GM12878 (cell line): ENCODE data around the gene ARF5. TPM values are rescaled to one million over a fixed set of nuclear protein-coding genes. Genes with fewer than 3 reads are reported as not detected.

Source experiments
- BHLHE40 ChIP-seq, 2 experiments: fragments of 450-650 bp in 1 of 2; IDR thresholded peaks; 2 replicates each; pipeline ENCODE4 v1.6.1; 2011 to 2017; ENCODE audit warnings: low read depth in 2 of 2, borderline replicate concordance in 1 of 2, improper control_type of control experiment in 1 of 2, low read length in 1 of 2, mild to moderate bottlenecking in 1 of 2
- BMI1 ChIP-seq: fragments of 450-650 bp; IDR thresholded peaks from 2 replicates; pipeline ENCODE4 v1.6.1; 2016; ENCODE audit warnings: mild to moderate bottlenecking, moderate library complexity, borderline replicate concordance
- CHD2 ChIP-seq: IDR thresholded peaks from 2 replicates; pipeline ENCODE4 v1.6.1; 2011; ENCODE audit warnings: low read depth, low read length, improper control_type of control experiment, borderline replicate concordance
- CREB1 ChIP-seq: IDR thresholded peaks from 2 replicates; pipeline ENCODE4 v1.6.1; 2012; ENCODE audit warnings: low read depth, mild to moderate bottlenecking, inconsistent platforms
- CTCF ChIP-seq, 3 experiments: IDR thresholded peaks in 2 of 3; conservative IDR thresholded peaks in 1 of 3; 2 replicates each; pipeline ENCODE4 v1.5.1; 2011; ENCODE audit warnings: low read depth in 3 of 3, low read length in 3 of 3, mild to moderate bottlenecking in 3 of 3, control low read depth in 2 of 3, moderate library complexity in 2 of 3, inconsistent platforms in 1 of 3, mixed read lengths in 1 of 3; ENCODE audit not compliant: control insufficient read depth in 2 of 3, insufficient read depth in 1 of 3; ENCODE audit errors: extremely low read depth in 1 of 3
- EED ChIP-seq: sonication (generic); IDR thresholded peaks from 2 replicates; pipeline ENCODE4 v1.6.1; 2016; ENCODE audit warnings: antibody characterized with exemption, low read depth
- GABPA ChIP-seq: IDR thresholded peaks from 2 replicates; pipeline ENCODE4 v1.6.1; 2014; ENCODE audit warnings: antibody characterized with exemption, low read depth, mild to moderate bottlenecking, inconsistent platforms
- IKZF1 ChIP-seq: fragments of 450-650 bp; conservative IDR thresholded peaks from 2 replicates; pipeline ENCODE4 v1.6.1; 2017; ENCODE audit warnings: antibody characterized with exemption, mild to moderate bottlenecking
- MTA2 ChIP-seq: fragments of 450-650 bp; IDR thresholded peaks from 2 replicates; pipeline ENCODE4 v1.6.1; 2016; ENCODE audit warnings: low read depth, mild to moderate bottlenecking, moderate library complexity
- MXI1 ChIP-seq: fragments of 150-350 bp; IDR thresholded peaks from 2 replicates; pipeline ENCODE4 v1.6.1; 2011; ENCODE audit warnings: low read depth, mild to moderate bottlenecking, inconsistent platforms, low read length, improper control_type of control experiment
- MYC ChIP-seq: IDR thresholded peaks from 2 replicates; pipeline ENCODE4 v1.6.1; 2011; ENCODE audit warnings: mild to moderate bottlenecking, low read length, moderate library complexity, inconsistent platforms; ENCODE audit not compliant: insufficient read depth, insufficient replicate concordance, insufficient read length, severe bottlenecking
- PRDM15 ChIP-seq: fragments of 450-650 bp; formaldehyde crosslinking; IDR thresholded peaks from 2 replicates; pipeline ENCODE4 v1.4.0; 2020; ENCODE audit warnings: mild to moderate bottlenecking, moderate library complexity
- YBX1 ChIP-seq: fragments of 450-650 bp; IDR thresholded peaks from 2 replicates; pipeline ENCODE4 v1.6.1; 2016; ENCODE audit warnings: antibody characterized with exemption
- polyA plus RNA-seq, 11 experiments: library from polyadenylated mRNA; depleted of rRNA in 4 of 11; unstranded in 6 of 11; stranded (reverse) in 5 of 11; fragments of >200 nt; fragmentation: Nextera tagmentation in 4 of 11; fragmentation: Illumina TruSeq in 1 of 11; extraction: Ambion mirVana in 4 of 11; extraction: Trizol in 1 of 11; gene quantifications; 1 replicate in 1 of 11; 2 replicates in 10 of 11; pipeline versions ENCODE4 v1.2.1 to v1.2.3, GENCODE V29; 2011 to 2016; ENCODE audit warnings: inconsistent platforms in 2 of 11, missing spikeins in 2 of 11, low read depth in 1 of 11
- total RNA-seq, 4 experiments: library from RNA; depleted of rRNA in 3 of 4; stranded (reverse); fragments of >200 nt in 3 of 4; fragmentation: Illumina TruSeq in 1 of 4; extraction: Trizol in 1 of 4; gene quantifications; 2 replicates each; pipeline versions ENCODE4 v1.2.1 to v1.2.3, GENCODE V29; 2013 to 2021

Gene ARF5
- total and polyA plus RNA-seq, 10 of the 15 experiments (the other 5 are each of a cell fraction or from before 2014, with no cell fraction given): 11.0 to 210 (median 131) TPM

- no peak for TF ChIP-seq MYC
- peak; percentile 41; the same call in 1 of the 2 replicates for TF ChIP-seq IKZF1
- 0 out of 2 replicates have a peak, but pooled peaks have one; percentile 14 for TF ChIP-seq CHD2
- no peak for TF ChIP-seq YBX1
- TF ChIP-seq MXI1: no peak
- 0 out of 4 replicates have a peak, but pooled peaks of 1 of the 2 experiments have one; percentile 4 for TF ChIP-seq BHLHE40 (IDR thresholded peaks at IDR 0.05; ENCODE audit: borderline replicate concordance in 1 of 2, low read depth in 2 of 2, low read length in 1 of 2)
- no peak for TF ChIP-seq GABPA
- TF ChIP-seq CTCF (IDR thresholded peaks at IDR 0.05 in 2 of 3, conservative IDR thresholded peaks at IDR 0.05 in 1 of 3; ENCODE audit: control insufficient read depth in 2 of 3, extremely low read depth in 1 of 3, insufficient read depth in 1 of 3, low read depth in 3 of 3, low read length in 3 of 3): peak in 1 of 3 experiments; percentile 20; a peak in 1 of 6 replicates
- no peak for TF ChIP-seq BMI1
- TF ChIP-seq MTA2: 0 out of 2 replicates have a peak, but pooled peaks have one; percentile 34
- no peak for TF ChIP-seq CREB1
- no peak for TF ChIP-seq PRDM15 (CRISPR knock-in tag)
- no peak for TF ChIP-seq EED
Observed at GRCh38 chr7:127635659-127636285, 47.6 kb downstream of the ARF5 start (continued).
